Smooth muscle cell (in vitro differentiated cells): Measurements from ENCODE around the gene TSPAN18. TPM values are rescaled to one million over a fixed set of nuclear protein-coding genes. Genes with fewer than 3 reads are reported as not detected.

ENCODE experiments used
- DNase-seq: peaks from one replicate; lab custom pipeline; 2025; ENCODE audit not compliant: unreplicated experiment; lab: John Stamatoyannopoulos, UW
- H2AFZ ChIP-seq: fragments of 200-600 bp; sonication (generic); 2 replicates; pipeline ENCODE4 v1.6.0; 2016; ENCODE audit warnings: antibody characterized with exemption, low read depth, mild to moderate bottlenecking
- H3F3A ChIP-seq: fragments of 200-600 bp; sonication (generic); 2 replicates; pipeline ENCODE4 v1.6.0; 2017; ENCODE audit warnings: antibody characterized with exemption, low read depth
- H3K27ac ChIP-seq: fragments of 200-600 bp; sonication (generic); 2 replicates; pipeline ENCODE4 v1.5.1; 2016; ENCODE audit warnings: low read depth, mild to moderate bottlenecking
- H3K27me3 ChIP-seq: fragments of 200-600 bp; sonication (generic); 2 replicates; pipeline ENCODE4 v1.6.1; 2016; ENCODE audit warnings: low read depth, mild to moderate bottlenecking
- H3K36me3 ChIP-seq: fragments of 200-600 bp; sonication (generic); 2 replicates; pipeline ENCODE4 v1.5.1; 2016; ENCODE audit warnings: low read depth
- H3K4me1 ChIP-seq: fragments of 200-600 bp; sonication (generic); 2 replicates; pipeline ENCODE4 v1.5.1; 2016; ENCODE audit warnings: low read depth
- H3K4me2 ChIP-seq: fragments of 200-600 bp; sonication (generic); 2 replicates; pipeline ENCODE4 v1.6.0; 2016; ENCODE audit warnings: mild to moderate bottlenecking
- H3K4me3 ChIP-seq: fragments of 200-600 bp; sonication (generic); 2 replicates; pipeline ENCODE4 v1.5.1; 2016; ENCODE audit warnings: mild to moderate bottlenecking
- H3K79me2 ChIP-seq: fragments of 200-600 bp; sonication (generic); 2 replicates; pipeline ENCODE4 v1.6.0; 2016; ENCODE audit warnings: low read depth, mild to moderate bottlenecking
- H3K9ac ChIP-seq: fragments of 200-600 bp; sonication (generic); 2 replicates; pipeline ENCODE4 v1.6.0; 2016; ENCODE audit warnings: low read depth
- H3K9me3 ChIP-seq: fragments of 200-600 bp; sonication (generic); replicated peaks from 2 replicates; pipeline ENCODE4 v1.5.1; 2016; ENCODE audit warnings: low read depth
- H4K20me1 ChIP-seq: fragments of 200-600 bp; sonication (generic); 2 replicates; pipeline ENCODE4 v1.6.0; 2016; ENCODE audit warnings: low read depth
- WGBS: methylation state at CpG from one replicate; pipeline ENCODE4 v1.1.7; 2016; ENCODE audit warnings: low lambda C conversion rate; 5-methylcytosine and 5-hydroxymethylcytosine counted together
- polyA plus RNA-seq: library from polyadenylated mRNA; unstranded; fragments of >200 nt; fragmentation: Nextera tagmentation; extraction: Ambion mirVana; gene quantifications from 2 replicates; pipeline ENCODE4 v1.2.1, GENCODE V29; 2016
- total RNA-seq: library from RNA; depleted of rRNA; stranded (reverse); fragments of >200 nt; gene quantifications from 2 replicates; pipeline ENCODE4 v1.2.3, GENCODE V29; 2014
- TF ChIP-seq, protein P1 (sequence below): fragments of 200-600 bp; sonication (generic); IDR thresholded peaks from 2 replicates; pipeline ENCODE4 v1.5.1; 2017; ENCODE audit warnings: borderline replicate concordance, mild to moderate bottlenecking, antibody characterized with exemption; ENCODE audit not compliant: insufficient read depth, poor library complexity, severe bottlenecking

Gene TSPAN18
- total and polyA plus RNA-seq, 2 experiments from 2014 or later = 3.4 to 15.3 TPM

DNA sequence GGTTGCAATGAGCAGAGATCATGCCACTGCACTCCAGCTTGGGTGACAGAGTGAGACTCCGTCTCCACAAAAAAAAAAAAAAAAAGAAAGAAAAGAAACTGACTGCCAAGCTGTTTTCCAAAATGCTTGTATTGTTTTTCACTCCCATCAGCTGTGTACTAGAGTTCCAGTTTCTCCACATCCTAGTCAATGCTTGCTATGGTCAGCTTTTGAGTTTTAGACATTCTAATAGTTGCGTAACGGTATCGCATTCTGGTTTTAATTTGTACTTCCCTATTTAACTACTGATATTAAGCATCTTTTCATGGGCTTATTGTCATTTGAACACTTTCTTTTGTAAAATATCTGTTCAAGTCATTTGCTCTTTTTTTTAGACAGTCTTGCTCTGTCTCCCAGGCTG, 55.7 kb downstream of the TSPAN18 start:
- Histone ChIP-seq H3K36me3 (no peaks in the 10 kb centered on the region), H3K9ac (no peak overlapping the region), H3K4me2 (no peak overlapping the region), H2AFZ (no peak overlapping the region), H3K79me2 (no peaks in the 10 kb centered on the region), H3K27me3 (no peaks in the 10 kb centered on the region), H3F3A (no peaks in the 10 kb centered on the region), H3K4me3 (no peak overlapping the region), H3K9me3 (no peaks in the 10 kb centered on the region), H4K20me1 (no peaks in the 10 kb centered on the region), H3K4me1 (peaks cover 19% of the 10 kb centered on the region), H3K27ac (no peak overlapping the region)
- TF ChIP-seq, protein P1, sequence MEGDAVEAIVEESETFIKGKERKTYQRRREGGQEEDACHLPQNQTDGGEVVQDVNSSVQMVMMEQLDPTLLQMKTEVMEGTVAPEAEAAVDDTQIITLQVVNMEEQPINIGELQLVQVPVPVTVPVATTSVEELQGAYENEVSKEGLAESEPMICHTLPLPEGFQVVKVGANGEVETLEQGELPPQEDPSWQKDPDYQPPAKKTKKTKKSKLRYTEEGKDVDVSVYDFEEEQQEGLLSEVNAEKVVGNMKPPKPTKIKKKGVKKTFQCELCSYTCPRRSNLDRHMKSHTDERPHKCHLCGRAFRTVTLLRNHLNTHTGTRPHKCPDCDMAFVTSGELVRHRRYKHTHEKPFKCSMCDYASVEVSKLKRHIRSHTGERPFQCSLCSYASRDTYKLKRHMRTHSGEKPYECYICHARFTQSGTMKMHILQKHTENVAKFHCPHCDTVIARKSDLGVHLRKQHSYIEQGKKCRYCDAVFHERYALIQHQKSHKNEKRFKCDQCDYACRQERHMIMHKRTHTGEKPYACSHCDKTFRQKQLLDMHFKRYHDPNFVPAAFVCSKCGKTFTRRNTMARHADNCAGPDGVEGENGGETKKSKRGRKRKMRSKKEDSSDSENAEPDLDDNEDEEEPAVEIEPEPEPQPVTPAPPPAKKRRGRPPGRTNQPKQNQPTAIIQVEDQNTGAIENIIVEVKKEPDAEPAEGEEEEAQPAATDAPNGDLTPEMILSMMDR = no peak
- WGBS = 99% methylated on average over 4 of the region's 4 CpGs
- DNase-seq = no peak

DNA sequence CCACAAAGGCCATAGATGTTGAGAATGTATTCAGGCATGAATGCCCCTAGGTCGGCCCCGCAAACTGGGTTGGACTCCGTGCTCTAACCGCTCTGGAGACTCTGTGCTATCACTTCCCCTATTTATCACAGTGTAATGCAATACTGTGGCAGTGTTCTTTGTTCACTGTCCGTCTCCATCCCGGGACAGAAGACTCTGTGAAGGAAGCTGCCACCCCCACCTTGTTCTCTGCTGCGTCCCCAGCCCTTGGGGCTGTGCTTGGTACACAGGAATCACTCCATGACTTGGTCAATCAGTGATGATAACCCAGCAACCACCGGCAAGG, 57.6 kb downstream of the TSPAN18 start:
- Histone ChIP-seq H3K4me2 (no peak overlapping the region), H3K36me3 (no peaks in the 10 kb centered on the region), H3K9ac (no peak overlapping the region), H3K9me3 (no peaks in the 10 kb centered on the region), H3K27me3 (no peaks in the 10 kb centered on the region), H4K20me1 (no peaks in the 10 kb centered on the region), H3K27ac (no peak overlapping the region), H3K4me3 (no peak overlapping the region), H3K79me2 (no peaks in the 10 kb centered on the region), H2AFZ (no peak overlapping the region), H3K4me1 (peaks cover 19% of the 10 kb centered on the region), H3F3A (no peaks in the 10 kb centered on the region)
- DNase-seq = no peak
- 77% methylated on average over 8 of the region's 8 CpGs for WGBS
- TF ChIP-seq, protein P1 = no peak

DNA sequence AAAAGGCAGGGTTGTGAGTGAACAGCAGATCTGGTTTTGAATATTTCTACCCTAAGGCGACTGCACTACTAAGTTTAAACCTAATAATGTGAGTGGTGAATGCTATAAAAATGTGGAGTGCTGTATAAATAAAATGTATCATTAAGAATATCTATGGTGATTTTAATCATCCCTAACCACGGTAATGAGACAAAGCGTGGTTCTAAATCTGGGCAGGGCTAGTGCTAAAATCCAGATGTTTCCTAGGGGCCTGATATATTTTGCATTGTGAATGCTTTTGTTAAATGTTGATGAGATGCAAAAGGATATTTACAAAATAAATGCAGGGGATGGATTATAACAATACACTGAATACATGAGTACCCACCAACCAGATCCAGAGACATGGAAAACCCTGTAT, 58.1 kb downstream of the TSPAN18 start:
- H3K27me3 ChIP-seq = no peaks in the 10 kb centered on the region
- no peak for DNase-seq
- H2AFZ ChIP-seq = no peak overlapping the region
- H3F3A ChIP-seq = no peaks in the 10 kb centered on the region
- H3K4me3 ChIP-seq = no peak overlapping the region
- 86% methylated on average over 3 of the region's 3 CpGs for WGBS
- H3K4me1 ChIP-seq = peaks cover 19% of the 10 kb centered on the region
- no peaks in the 10 kb centered on the region for H3K36me3 ChIP-seq
- no peaks in the 10 kb centered on the region for H3K79me2 ChIP-seq
- no peak overlapping the region for H3K9ac ChIP-seq
- TF ChIP-seq, protein P1 = no peak
- H3K4me2 ChIP-seq = no peak overlapping the region
- no peaks in the 10 kb centered on the region for H4K20me1 ChIP-seq
- no peak overlapping the region for H3K27ac ChIP-seq
- no peaks in the 10 kb centered on the region for H3K9me3 ChIP-seq

DNA sequence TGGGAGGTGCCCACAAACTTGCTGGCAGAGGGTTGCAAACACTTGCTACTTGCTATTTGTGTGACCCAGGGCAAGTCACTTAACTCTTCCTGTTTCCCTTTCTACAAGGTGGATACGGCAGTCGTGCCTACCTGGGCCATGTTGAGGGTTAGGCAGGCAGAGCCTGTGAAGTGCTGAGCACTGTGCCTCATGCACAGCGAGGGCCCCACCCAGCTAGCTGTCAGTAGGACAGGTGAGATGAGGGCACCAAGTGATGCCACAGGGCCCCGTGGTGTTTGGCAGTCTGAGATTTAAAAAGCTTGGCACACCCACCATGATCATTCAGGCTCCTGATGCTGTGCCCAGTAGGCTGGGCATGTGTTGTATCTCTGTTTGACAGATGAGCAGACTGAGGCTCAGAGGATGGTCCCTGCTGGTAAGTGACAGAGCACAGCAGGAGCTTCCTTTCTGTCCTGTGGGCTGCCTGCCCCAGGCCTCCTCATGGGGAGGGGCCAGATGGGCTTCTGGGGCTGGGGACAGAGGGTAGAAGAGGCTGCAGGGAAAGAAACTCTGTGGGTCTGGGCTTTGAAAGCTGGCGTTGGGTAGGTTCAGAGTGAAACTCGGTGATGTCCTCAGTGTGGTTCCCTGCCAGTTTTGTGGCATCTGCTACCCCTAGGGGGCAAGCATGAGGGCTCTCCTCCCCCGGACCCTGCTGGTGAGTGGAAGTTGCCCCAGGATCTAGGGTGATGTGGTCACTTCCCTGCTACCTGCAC, 59.3 kb downstream of the TSPAN18 start:
- H3K27me3 ChIP-seq = no peaks in the 10 kb centered on the region
- no peaks in the 10 kb centered on the region for H3F3A ChIP-seq
- no peak overlapping the region for H3K4me3 ChIP-seq
- H3K9me3 ChIP-seq = no peaks in the 10 kb centered on the region
- TF ChIP-seq, protein P1 = no peak
- no peak overlapping the region for H2AFZ ChIP-seq
- H3K9ac ChIP-seq = no peak overlapping the region
- H3K79me2 ChIP-seq = no peaks in the 10 kb centered on the region
- H3K27ac ChIP-seq = no peak overlapping the region
- H3K4me2 ChIP-seq = no peak overlapping the region
- H4K20me1 ChIP-seq = no peaks in the 10 kb centered on the region
- H3K36me3 ChIP-seq = no peaks in the 10 kb centered on the region
- H3K4me1 ChIP-seq = peaks cover 10% of the 10 kb centered on the region
- no peak for DNase-seq
- WGBS = 78% methylated on average over 7 of the region's 7 CpGs
